Neural cell (in vitro differentiated cells): ENCODE results near the gene GPR18. TPM values are rescaled to one million over a fixed set of nuclear protein-coding genes. Genes with fewer than 3 reads are reported as not detected.

Experiments
- H2AFZ ChIP-seq: fragments of 200-600, 300-800 bp; sonication (generic), shearing (Covaris generic); 2 replicates; pipeline ENCODE4 v1.6.0; 2014; ENCODE audit warnings: low read depth, mild to moderate bottlenecking, antibody characterized with exemption, low read length, moderate library complexity
- H3F3A ChIP-seq: fragments of 200-600 bp; shearing (Covaris generic); 2 replicates; pipeline ENCODE4 v1.6.1; 2016; ENCODE audit warnings: mild to moderate bottlenecking, moderate library complexity, mixed read lengths, antibody characterized with exemption, low read length; ENCODE audit not compliant: insufficient read depth, poor library complexity, severe bottlenecking
- H3K27ac ChIP-seq: fragments of 200-600, 300-800 bp; sonication (generic), shearing (Covaris generic); 2 replicates; pipeline ENCODE4 v1.5.1; 2014; ENCODE audit warnings: mild to moderate bottlenecking, low read length, moderate library complexity
- H3K27me3 ChIP-seq: fragments of 300-800, 200-600 bp; sonication (generic), shearing (Covaris generic); 2 replicates; pipeline ENCODE4 v1.6.0; 2014; ENCODE audit warnings: mild to moderate bottlenecking, low read depth, low read length, moderate library complexity; ENCODE audit not compliant: insufficient read depth
- H3K36me3 ChIP-seq: fragments of 300-800, 200-600 bp; sonication (generic), shearing (Covaris generic); 2 replicates; pipeline ENCODE4 v1.5.1; 2014; ENCODE audit warnings: mild to moderate bottlenecking, antibody characterized with exemption, low read length, moderate library complexity; ENCODE audit not compliant: insufficient read depth
- H3K4me2 ChIP-seq: fragments of 300-800, 200-600 bp; sonication (generic), shearing (Covaris generic); 2 replicates; pipeline ENCODE4 v1.6.0; 2014; ENCODE audit warnings: mild to moderate bottlenecking, low read length
- H3K4me3 ChIP-seq: fragments of 300-800, 200-600 bp; sonication (generic), shearing (Covaris generic); 2 replicates; pipeline ENCODE4 v1.5.1; 2014; ENCODE audit warnings: mild to moderate bottlenecking, low read length, moderate library complexity
- H3K79me2 ChIP-seq: fragments of 200-600 bp; shearing (Covaris generic); replicated peaks from 2 replicates; pipeline ENCODE4 v1.6.0; 2014; ENCODE audit warnings: mild to moderate bottlenecking, low read length, moderate library complexity; ENCODE audit not compliant: insufficient read depth
- H3K9ac ChIP-seq: fragments of 300-800, 200-600 bp; sonication (generic), shearing (Covaris generic); 2 replicates; pipeline ENCODE4 v1.6.1; 2016; ENCODE audit warnings: mild to moderate bottlenecking, low read length, mixed read lengths
- H3K9me2 ChIP-seq: fragments of 200-600 bp; shearing (Covaris generic); 2 replicates; pipeline ENCODE4 v1.6.1; 2016; ENCODE audit warnings: mild to moderate bottlenecking, low read length, mixed read lengths; ENCODE audit not compliant: insufficient read depth
- H3K9me3 ChIP-seq: fragments of 200-600, 300-800 bp; sonication (generic), shearing (Covaris generic); 2 replicates; pipeline ENCODE4 v1.6.1; 2016; ENCODE audit warnings: mild to moderate bottlenecking, mixed run types, low read length, moderate library complexity, mixed read lengths
- H4K20me1 ChIP-seq: fragments of 200-600 bp; shearing (Covaris generic); 2 replicates; pipeline ENCODE4 v1.6.1; 2016; ENCODE audit warnings: mild to moderate bottlenecking, mixed run types; ENCODE audit not compliant: insufficient read depth
- CTCF ChIP-seq: fragments of 450-650 bp; IDR thresholded peaks from 2 replicates; pipeline ENCODE4 v1.5.1; 2014; ENCODE audit warnings: antibody characterized with exemption, mild to moderate bottlenecking, moderate library complexity; ENCODE audit not compliant: poor library complexity, severe bottlenecking
- EP300 ChIP-seq: fragments of 450-650 bp; conservative IDR thresholded peaks from 2 replicates; pipeline ENCODE4 v1.6.1; 2014; ENCODE audit warnings: antibody characterized with exemption, mild to moderate bottlenecking, moderate library complexity; ENCODE audit not compliant: poor library complexity, severe bottlenecking
- EZH2 ChIP-seq: fragments of 200-600, 300-800 bp; shearing (Covaris generic), sonication (generic); IDR thresholded peaks from 2 replicates; pipeline ENCODE4 v1.6.1; 2014; ENCODE audit warnings: antibody characterized with exemption, low read length, borderline replicate concordance, mild to moderate bottlenecking; ENCODE audit not compliant: insufficient read depth, poor library complexity, severe bottlenecking
- MXI1 ChIP-seq: fragments of 450-650 bp; conservative IDR thresholded peaks from 2 replicates; pipeline ENCODE4 v1.6.1; 2014; ENCODE audit warnings: antibody characterized with exemption, mild to moderate bottlenecking; ENCODE audit not compliant: poor library complexity, severe bottlenecking
- POLR2AphosphoS5 ChIP-seq: IDR thresholded peaks from 2 replicates; pipeline ENCODE4 v1.6.1; 2012
- RAD21 ChIP-seq: fragments of 450-650 bp; conservative IDR thresholded peaks from 2 replicates; pipeline ENCODE4 v1.6.1; 2014; ENCODE audit warnings: antibody characterized with exemption, mild to moderate bottlenecking, moderate library complexity
- REST ChIP-seq: IDR thresholded peaks from 2 replicates; pipeline ENCODE4 v1.6.1; 2012; ENCODE audit warnings: borderline replicate concordance
- SMC3 ChIP-seq: fragments of 450-650 bp; conservative IDR thresholded peaks from 2 replicates; pipeline ENCODE4 v1.6.1; 2014; ENCODE audit warnings: antibody characterized with exemption, mild to moderate bottlenecking, moderate library complexity; ENCODE audit not compliant: poor library complexity
- TAF1 ChIP-seq: IDR thresholded peaks from 2 replicates; pipeline ENCODE4 v1.6.1; 2012; ENCODE audit warnings: low read depth
- polyA plus RNA-seq: library from polyadenylated mRNA; depleted of rRNA; stranded (reverse); fragments of >200 nt; gene quantifications from 2 replicates; pipeline ENCODE4 v1.2.3, GENCODE V29; 2014

The GPR18 gene
- polyA plus RNA-seq, 1 donor from 2014 or later: not detected

- Histone ChIP-seq H4K20me1 (no peaks in the 10 kb centered on the region), H3K79me2 (no peaks in the 10 kb centered on the region), H3K9ac (no peak overlapping the region), H2AFZ (no peak overlapping the region), H3K9me3 (no peaks in the 10 kb centered on the region), H3K36me3 (no peaks in the 10 kb centered on the region), H3F3A (no peaks in the 10 kb centered on the region), H3K4me3 (no peak overlapping the region), H3K9me2 (no peaks in the 10 kb centered on the region), H3K27me3 (no peaks in the 10 kb centered on the region), H3K27ac (no peak overlapping the region), H3K4me2 (no peak overlapping the region)
- TF ChIP-seq POLR2AphosphoS5 (no peak), CTCF (no peak), EZH2 (no peak), REST (no peak), SMC3 (no peak), EP300 (no peak), TAF1 (no peak), RAD21 (no peak), MXI1 (no peak)
These were observed 45.8 kb upstream of the GPR18 start for GRCh38 chr13:99303863-99304521.

GRCh38 chr13:99302637-99303505 lies 44.7 kb upstream of the GPR18 start:
- no peaks in the 10 kb centered on the region for H4K20me1 ChIP-seq

More at GRCh38 chr13:99302637-99303505, 44.7 kb upstream of the GPR18 start:
- Histone ChIP-seq H3K9me3 (no peaks in the 10 kb centered on the region), H3F3A (no peaks in the 10 kb centered on the region), H3K27ac (no peak overlapping the region), H3K9ac (no peak overlapping the region), H3K9me2 (no peaks in the 10 kb centered on the region), H2AFZ (no peak overlapping the region), H3K36me3 (no peaks in the 10 kb centered on the region), H3K79me2 (no peaks in the 10 kb centered on the region), H3K4me3 (no peak overlapping the region), H3K4me2 (no peak overlapping the region), H3K27me3 (no peaks in the 10 kb centered on the region)
- TF ChIP-seq EP300 (no peak), CTCF (no peak), MXI1 (no peak), TAF1 (no peak), POLR2AphosphoS5 (no peak), REST (no peak), EZH2 (no peak), RAD21 (no peak), SMC3 (no peak)
